Endothelial cell of umbilical vein (primary cell): ENCODE results near the gene GPBP1L1. TPM values are rescaled to one million over a fixed set of nuclear protein-coding genes. Genes with fewer than 3 reads are reported as not detected.

Experiments used
- BruUV-seq: library from RNA; stranded (reverse); fragments of 400-500 nt; replicated peaks from 2 replicates; lab custom pipeline; 2021; lab: Mats Ljungman, UMichigan
- CTCF ChIA-PET: fragments of 300-600, 350-600 bp; sonication (Branson Sonifier 250); formaldehyde crosslinking; loops from one replicate; lab custom pipeline; 2021; ENCODE audit warnings: antibody characterized with exemption, inconsistent platforms; lab: Charles Lee
- POLR2A ChIA-PET: fragments of 300-600, 350-600 bp; sonication (Branson Sonifier 250); formaldehyde crosslinking; loops from one replicate; lab custom pipeline; 2021; ENCODE audit warnings: antibody characterized with exemption, inconsistent platforms; lab: Charles Lee
- DNase-seq: peaks from one replicate; pipeline ENCODE4 v3.0.0-alpha.2; 2011; ENCODE audit warnings: low read depth, low spot score
- FAIRE-seq: peaks from 2 replicates; lab custom pipeline; 2011; peaks lifted over from hg19 to GRCh38; lab: Jason Lieb, UNC
- H2AFZ ChIP-seq: 2 replicates; pipeline ENCODE4 v1.6.0; 2012; ENCODE audit warnings: low read depth, low read length, control low read depth, inconsistent platforms
- H3K27ac ChIP-seq: 2 replicates; pipeline ENCODE4 v1.5.1; 2011; ENCODE audit warnings: low read depth, mild to moderate bottlenecking, control low read depth, low read length, moderate library complexity; ENCODE audit not compliant: insufficient read depth
- H3K27me3 ChIP-seq, 2 experiments: 2 replicates each; pipeline versions ENCODE4 v1.6.0 to v1.6.1; 2011; ENCODE audit warnings: low read length in 2 of 2, mixed read lengths in 1 of 2; ENCODE audit not compliant: control insufficient read depth in 2 of 2, insufficient read depth in 2 of 2
- H3K36me3 ChIP-seq, 2 experiments: 2 replicates in 1 of 2; 3 replicates in 1 of 2; pipeline ENCODE4 v1.5.1; 2011; ENCODE audit warnings: low read length in 2 of 2, mild to moderate bottlenecking in 1 of 2, moderate library complexity in 1 of 2; ENCODE audit not compliant: control insufficient read depth in 2 of 2, insufficient read depth in 2 of 2; ENCODE audit errors: extremely low read depth in 1 of 2
- H3K4me1 ChIP-seq: 3 replicates; pipeline ENCODE4 v1.5.1; 2011; ENCODE audit warnings: mild to moderate bottlenecking, low read length; ENCODE audit not compliant: control insufficient read depth, insufficient read depth; ENCODE audit errors: extremely low read depth
- H3K4me2 ChIP-seq: 2 replicates; pipeline ENCODE4 v1.6.1; 2011; ENCODE audit warnings: low read length, control low read depth, mixed read lengths; ENCODE audit not compliant: insufficient read depth
- H3K4me3 ChIP-seq, 3 experiments: fragments of 200-600 bp in 1 of 3; sonication (generic), shearing (Covaris generic) in 1 of 3; replicated peaks in 1 of 3; 2 replicates each; pipeline ENCODE4 v1.5.1; 2011 to 2016; ENCODE audit warnings: control low read depth in 3 of 3, low read length in 3 of 3, mild to moderate bottlenecking in 2 of 3, inconsistent platforms in 1 of 3, low read depth in 1 of 3, moderate library complexity in 1 of 3; ENCODE audit not compliant: insufficient read depth in 1 of 3
- H3K79me2 ChIP-seq: 2 replicates; pipeline ENCODE4 v1.6.0; 2012; ENCODE audit warnings: low read length, inconsistent platforms; ENCODE audit not compliant: control insufficient read depth, insufficient read depth
- H3K9ac ChIP-seq: replicated peaks from 2 replicates; pipeline ENCODE3; 2011; ENCODE audit warnings: low read length, control low read depth; ENCODE audit not compliant: insufficient read depth; ENCODE audit errors: extremely low read depth
- H3K9me1 ChIP-seq: replicated peaks from 3 replicates; pipeline ENCODE4 v1.6.0; 2011; ENCODE audit warnings: mild to moderate bottlenecking, low read length; ENCODE audit not compliant: control insufficient read depth, insufficient read depth; ENCODE audit errors: extremely low read depth
- H3K9me3 ChIP-seq: replicated peaks from 2 replicates; pipeline ENCODE4 v1.5.1; 2012; ENCODE audit warnings: low read length, inconsistent platforms; ENCODE audit not compliant: control insufficient read depth, insufficient read depth
- H4K20me1 ChIP-seq: replicated peaks from 2 replicates; pipeline ENCODE3; 2011; ENCODE audit warnings: mild to moderate bottlenecking, low read length; ENCODE audit not compliant: control insufficient read depth, insufficient read depth; ENCODE audit errors: extremely low read depth
- CTCF ChIP-seq, 2 donors: IDR thresholded peaks; 1 replicate in 1 of 2; 2 replicates in 1 of 2; pipeline ENCODE4 v1.5.1; 2011; ENCODE audit warnings: low read length in 2 of 2, mild to moderate bottlenecking in 2 of 2, moderate library complexity in 2 of 2, control low read depth in 1 of 2, inconsistent platforms in 1 of 2, low read depth in 1 of 2; ENCODE audit not compliant: insufficient read depth in 1 of 2; ENCODE audit errors: extremely low read depth in 1 of 2
- EZH2 ChIP-seq: IDR thresholded peaks from 2 replicates; pipeline ENCODE4 v1.6.1; 2012; ENCODE audit warnings: borderline replicate concordance, low read depth, mild to moderate bottlenecking, moderate library complexity, low read length, inconsistent platforms; ENCODE audit not compliant: severe bottlenecking
- FOS ChIP-seq: IDR thresholded peaks from 2 replicates; pipeline ENCODE4 v1.6.1; 2011; ENCODE audit warnings: mild to moderate bottlenecking, low read length, moderate library complexity, borderline replicate concordance; ENCODE audit not compliant: insufficient read depth
- GATA2 ChIP-seq: IDR thresholded peaks from 2 replicates; pipeline ENCODE4 v1.7.0; 2011; ENCODE audit warnings: low read depth, mild to moderate bottlenecking, moderate library complexity, mixed read lengths, low read length; ENCODE audit not compliant: insufficient read length, insufficient read depth
- JUN ChIP-seq: IDR thresholded peaks from 2 replicates; pipeline ENCODE4 v1.6.1; 2011; ENCODE audit warnings: borderline replicate concordance, low read depth; ENCODE audit not compliant: insufficient read length, insufficient read depth
- MAX ChIP-seq: IDR thresholded peaks from 2 replicates; pipeline ENCODE4 v1.6.1; 2011; ENCODE audit not compliant: insufficient read depth, insufficient read length
- MYC ChIP-seq: IDR thresholded peaks from one replicate; pipeline ENCODE4 v1.6.1; 2011; ENCODE audit warnings: mild to moderate bottlenecking, low read depth, low read length
- POLR2A ChIP-seq: IDR thresholded peaks from 2 replicates; pipeline ENCODE4 v1.6.1; 2012; ENCODE audit warnings: low read depth, mild to moderate bottlenecking, control low read depth, low read length
- POLR2AphosphoS5 ChIP-seq: IDR thresholded peaks from 2 replicates; pipeline ENCODE4 v1.6.1; 2012; ENCODE audit warnings: low read depth, mild to moderate bottlenecking, control low read depth, low read length, moderate library complexity; ENCODE audit not compliant: insufficient read depth
- dilution Hi-C: fragments of 300-500 bp; cut with MboI; formaldehyde crosslinking; loops from one replicate; pipeline ENCODE4 v1.15.0; 2019; ENCODE audit warnings: low sequenced_read_pairs; ENCODE audit not compliant: extremely low pct_ligation_motif_present
- intact Hi-C: fragments of 100-400 bp; cut with micrococcal nuclease; formaldehyde crosslinking; loops from one replicate; pipeline ENCODE4 v1.10.0; 2022
- polyA plus RNA-seq, 4 experiments: library from polyadenylated mRNA; depleted of rRNA in 3 of 4; stranded (reverse) in 3 of 4; unstranded in 1 of 4; fragments of >200 nt; gene quantifications; 2 replicates each; pipeline versions ENCODE4 v1.2.1 to v1.2.3, GENCODE V29; 2011 to 2012; ENCODE audit warnings: missing spikeins in 1 of 4
- total RNA-seq: library from RNA; stranded (reverse); gene quantifications from 2 replicates; pipeline ENCODE4 v1.2.3, GENCODE V29; 2021

The GPBP1L1 gene
- total and polyA plus RNA-seq, 2 donors (not counting 3 experiments of a cell fraction or from before 2014, with no cell fraction given) = 35.0 to 89.7 TPM

GRCh38 chr1:45620588-45621500 lies 65.5 kb downstream of the GPBP1L1 start:
- Histone ChIP-seq H3K9me3 (no peaks in the 10 kb centered on the region), H3K79me2 (no peaks in the 10 kb centered on the region), H3K4me1 (peaks cover 55% of the 10 kb centered on the region), H3K9me1 (no peaks in the 10 kb centered on the region), H2AFZ (no peak overlapping the region), H3K27me3 (no peaks in the 10 kb centered on the region), H4K20me1 (no peaks in the 10 kb centered on the region), H3K36me3 (peaks cover 0 to 22% of the 10 kb centered on the region in 2 experiments), H3K4me2 (no peak overlapping the region), H3K4me3 (no peak overlapping the region), H3K9ac (no peak overlapping the region), H3K27ac (no peak overlapping the region)
- DNase-seq = no peak
- no TSS peak for BruUV-seq
- intact Hi-C loops (loop anchor here (2.0 kb wide), 1 partner anchor 36 kb away; the partner anchor contains the start of gene NASP), dilution Hi-C loops (no loop called here)
- ChIA-PET POLR2A (no interaction called here), CTCF (interaction anchor here (1.2 kb wide), 1 partner anchor 8 kb away, joined by 4 read pairs; no protein-coding TSS in a partner anchor)
- FAIRE-seq = peak; percentile 35
- TF ChIP-seq JUN (no peak), POLR2AphosphoS5 (peak; percentile 35)

GRCh38 chr1:45619149-45619921 lies 67.0 kb downstream of the GPBP1L1 start:
- dilution Hi-C loops (no loop called here), intact Hi-C loops (loop anchor here (5.0 kb wide), 1 partner anchor 68 kb away; the partner anchor contains the start of genes GPBP1L1 and TMEM69)
- Histone ChIP-seq H3K9me1 (no peaks in the 10 kb centered on the region), H3K27me3 (no peaks in the 10 kb centered on the region), H3K79me2 (no peaks in the 10 kb centered on the region), H3K36me3 (peaks cover 6 to 28% of the 10 kb centered on the region in 2 experiments), H2AFZ (no peak overlapping the region), H3K4me3 (no peak overlapping the region), H3K4me2 (no peak overlapping the region), H3K4me1 (peaks cover 55% of the 10 kb centered on the region), H4K20me1 (no peaks in the 10 kb centered on the region), H3K9ac (no peak overlapping the region), H3K27ac (no peak overlapping the region), H3K9me3 (no peaks in the 10 kb centered on the region)
- TF ChIP-seq POLR2AphosphoS5 (no peak), FOS (no peak), MAX (no peak), JUN (no peak), EZH2 (no peak), MYC (no peak), POLR2A (no peak), CTCF (IDR thresholded peaks at IDR 0.05; ENCODE audit: extremely low read depth in 1 of 2, insufficient read depth in 1 of 2, low read depth in 1 of 2, low read length in 2 of 2) (no peak), GATA2 (no peak)
- DNase-seq (peak; percentile 31), FAIRE-seq (peak; percentile 66)
- ChIA-PET CTCF (no interaction called here), POLR2A (no interaction called here)
- BruUV-seq = no TSS peak
